ENCODE measurements around the gene CALHM4. TPM values are rescaled to one million over a fixed set of nuclear protein-coding genes. Genes with fewer than 3 reads are reported as not detected.

CALHM4 gene
- polyA plus RNA-seq, 2 of the 4 experiments (the other 2 are of a cell fraction): not detected

DNA sequence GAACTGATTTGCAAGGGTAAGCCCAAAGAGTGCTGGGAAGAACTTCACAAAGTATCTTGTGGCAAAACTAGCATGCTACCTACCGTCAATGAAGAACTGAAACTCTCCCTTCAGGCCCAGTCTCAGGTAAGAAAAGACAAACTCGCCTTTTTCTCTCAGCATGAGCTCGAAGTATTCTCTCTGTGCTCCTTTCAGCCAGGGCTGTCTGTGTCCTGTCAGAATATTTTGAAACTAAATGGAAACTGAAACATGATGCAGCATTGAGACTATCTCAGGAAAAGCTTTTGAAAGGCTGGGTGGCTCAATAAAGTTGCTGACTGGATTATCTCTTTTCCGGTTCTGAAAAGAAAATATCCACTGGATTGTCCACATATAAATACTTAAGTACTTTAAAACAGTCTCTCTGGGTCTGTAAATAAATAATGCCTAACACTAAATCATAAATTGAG, 41.4 kb upstream of the CALHM4 start:
- no peak overlapping the region for H3K4me3 ChIP-seq
- 0 out of 3 replicates have a peak overlapping the region, but pooled peaks have one; percentile 26 for H3K4me2 ChIP-seq
- 69% methylated on average over 4 of the region's 4 CpGs for WGBS (ENCODE audit: missing lambda C conversion rate)
- no peaks in the 10 kb centered on the region for H3K4me1 ChIP-seq
- no peak for DNase-seq (ENCODE audit: low read depth in 1 of 2, low spot score in 1 of 2)
- ATAC-seq: 0 out of 6 replicates have a peak, but pooled peaks of 1 of the 2 experiments have one; percentile 16
- ChIA-PET POLR2A (interaction anchor here (1.1 to 1.4 kb wide), 2 partner anchors 46 to 233 kb away, joined by 3 to 5 read pairs; partner anchors contain the start of gene TSPYL1), CTCF (interaction anchor here (0.7 to 3.1 kb wide), 10 partner anchors 8 to 244 kb away, joined by 3 to 12 read pairs (median 6); partner anchors contain the start of gene CALHM6)
- 0 out of 6 replicates have a peak overlapping the region, but pooled peaks of 1 of the 2 experiments have one; percentile 51 for H3K27ac ChIP-seq
- TF ChIP-seq, protein P1, sequence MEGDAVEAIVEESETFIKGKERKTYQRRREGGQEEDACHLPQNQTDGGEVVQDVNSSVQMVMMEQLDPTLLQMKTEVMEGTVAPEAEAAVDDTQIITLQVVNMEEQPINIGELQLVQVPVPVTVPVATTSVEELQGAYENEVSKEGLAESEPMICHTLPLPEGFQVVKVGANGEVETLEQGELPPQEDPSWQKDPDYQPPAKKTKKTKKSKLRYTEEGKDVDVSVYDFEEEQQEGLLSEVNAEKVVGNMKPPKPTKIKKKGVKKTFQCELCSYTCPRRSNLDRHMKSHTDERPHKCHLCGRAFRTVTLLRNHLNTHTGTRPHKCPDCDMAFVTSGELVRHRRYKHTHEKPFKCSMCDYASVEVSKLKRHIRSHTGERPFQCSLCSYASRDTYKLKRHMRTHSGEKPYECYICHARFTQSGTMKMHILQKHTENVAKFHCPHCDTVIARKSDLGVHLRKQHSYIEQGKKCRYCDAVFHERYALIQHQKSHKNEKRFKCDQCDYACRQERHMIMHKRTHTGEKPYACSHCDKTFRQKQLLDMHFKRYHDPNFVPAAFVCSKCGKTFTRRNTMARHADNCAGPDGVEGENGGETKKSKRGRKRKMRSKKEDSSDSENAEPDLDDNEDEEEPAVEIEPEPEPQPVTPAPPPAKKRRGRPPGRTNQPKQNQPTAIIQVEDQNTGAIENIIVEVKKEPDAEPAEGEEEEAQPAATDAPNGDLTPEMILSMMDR (IDR thresholded peaks at IDR 0.05): no peak
- TF ChIP-seq GATA3 (IDR thresholded peaks at IDR 0.05; ENCODE audit: borderline replicate concordance) (no peak), POLR2AphosphoS2 (conservative IDR thresholded peaks at IDR 0.05; ENCODE audit: low read length) (no peak), CHD2 (IDR thresholded peaks at IDR 0.05; ENCODE audit: low read length, partially characterized antibody) (no peak), MYC (IDR thresholded peaks at IDR 0.05; ENCODE audit: borderline replicate concordance, low read length) (no peak), SREBF2 (IDR thresholded peaks at IDR 0.05) (no peak), TP53 (CRISPR knock-in tag; IDR thresholded peaks at IDR 0.05) (no peak), RNF2 (IDR thresholded peaks at IDR 0.05; ENCODE audit: borderline replicate concordance, low read depth) (no peak), NPAS2 (CRISPR knock-in tag; IDR thresholded peaks at IDR 0.05; ENCODE audit: borderline replicate concordance) (no peak), BCL3 (IDR thresholded peaks at IDR 0.05) (no peak), JUNB (IDR thresholded peaks at IDR 0.05) (no peak), ZC3H11A (IDR thresholded peaks at IDR 0.05) (no peak)
- TF ChIP-seq, protein P2, sequence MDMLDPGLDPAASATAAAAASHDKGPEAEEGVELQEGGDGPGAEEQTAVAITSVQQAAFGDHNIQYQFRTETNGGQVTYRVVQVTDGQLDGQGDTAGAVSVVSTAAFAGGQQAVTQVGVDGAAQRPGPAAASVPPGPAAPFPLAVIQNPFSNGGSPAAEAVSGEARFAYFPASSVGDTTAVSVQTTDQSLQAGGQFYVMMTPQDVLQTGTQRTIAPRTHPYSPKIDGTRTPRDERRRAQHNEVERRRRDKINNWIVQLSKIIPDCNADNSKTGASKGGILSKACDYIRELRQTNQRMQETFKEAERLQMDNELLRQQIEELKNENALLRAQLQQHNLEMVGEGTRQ (IDR thresholded peaks at IDR 0.05): no peak
- H3K9me3 ChIP-seq: peaks cover 4% of the 10 kb centered on the region; the same call in 1 of the 3 replicates
- no peak for FAIRE-seq

DNA sequence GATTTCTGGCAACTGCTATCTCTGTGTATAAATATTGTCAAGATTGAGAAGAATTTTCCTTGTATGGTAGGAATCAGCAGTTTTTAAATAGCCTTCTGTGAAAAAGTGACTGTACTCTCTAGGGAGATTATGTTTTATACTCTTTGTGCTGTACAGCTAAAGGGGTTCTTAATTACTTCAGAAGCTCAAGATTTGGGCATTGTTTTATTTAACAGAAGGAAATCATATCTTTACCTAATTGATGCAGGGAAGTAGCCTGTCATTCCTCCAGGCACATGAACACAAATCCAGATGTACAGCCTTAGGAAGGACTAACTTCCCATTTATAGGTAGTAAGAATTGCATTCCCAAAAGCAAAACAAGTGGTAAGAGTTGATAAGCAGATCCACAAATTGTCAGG, 40.8 kb upstream of the CALHM4 start:
- no peak for FAIRE-seq
- H3K9me3 ChIP-seq: peaks cover 4% of the 10 kb centered on the region; the same call in 1 of the 3 replicates
- no peak for DNase-seq (ENCODE audit: low read depth in 1 of 2, low spot score in 1 of 2)
- no peak for TF ChIP-seq CHD2 (IDR thresholded peaks at IDR 0.05; ENCODE audit: low read length, partially characterized antibody)
- no peak for TF ChIP-seq RARB (CRISPR knock-in tag; IDR thresholded peaks at IDR 0.05)
- TF ChIP-seq EHF (CRISPR knock-in tag; IDR thresholded peaks at IDR 0.05): no peak
- TF ChIP-seq, protein P3, sequence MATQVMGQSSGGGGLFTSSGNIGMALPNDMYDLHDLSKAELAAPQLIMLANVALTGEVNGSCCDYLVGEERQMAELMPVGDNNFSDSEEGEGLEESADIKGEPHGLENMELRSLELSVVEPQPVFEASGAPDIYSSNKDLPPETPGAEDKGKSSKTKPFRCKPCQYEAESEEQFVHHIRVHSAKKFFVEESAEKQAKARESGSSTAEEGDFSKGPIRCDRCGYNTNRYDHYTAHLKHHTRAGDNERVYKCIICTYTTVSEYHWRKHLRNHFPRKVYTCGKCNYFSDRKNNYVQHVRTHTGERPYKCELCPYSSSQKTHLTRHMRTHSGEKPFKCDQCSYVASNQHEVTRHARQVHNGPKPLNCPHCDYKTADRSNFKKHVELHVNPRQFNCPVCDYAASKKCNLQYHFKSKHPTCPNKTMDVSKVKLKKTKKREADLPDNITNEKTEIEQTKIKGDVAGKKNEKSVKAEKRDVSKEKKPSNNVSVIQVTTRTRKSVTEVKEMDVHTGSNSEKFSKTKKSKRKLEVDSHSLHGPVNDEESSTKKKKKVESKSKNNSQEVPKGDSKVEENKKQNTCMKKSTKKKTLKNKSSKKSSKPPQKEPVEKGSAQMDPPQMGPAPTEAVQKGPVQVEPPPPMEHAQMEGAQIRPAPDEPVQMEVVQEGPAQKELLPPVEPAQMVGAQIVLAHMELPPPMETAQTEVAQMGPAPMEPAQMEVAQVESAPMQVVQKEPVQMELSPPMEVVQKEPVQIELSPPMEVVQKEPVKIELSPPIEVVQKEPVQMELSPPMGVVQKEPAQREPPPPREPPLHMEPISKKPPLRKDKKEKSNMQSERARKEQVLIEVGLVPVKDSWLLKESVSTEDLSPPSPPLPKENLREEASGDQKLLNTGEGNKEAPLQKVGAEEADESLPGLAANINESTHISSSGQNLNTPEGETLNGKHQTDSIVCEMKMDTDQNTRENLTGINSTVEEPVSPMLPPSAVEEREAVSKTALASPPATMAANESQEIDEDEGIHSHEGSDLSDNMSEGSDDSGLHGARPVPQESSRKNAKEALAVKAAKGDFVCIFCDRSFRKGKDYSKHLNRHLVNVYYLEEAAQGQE (IDR thresholded peaks at IDR 0.05): no peak
- no peak for TF ChIP-seq PBX3 (IDR thresholded peaks at IDR 0.05)
- TF ChIP-seq RCOR1 (IDR thresholded peaks at IDR 0.05; ENCODE audit: low read depth, low read length): no peak
- TF ChIP-seq ESRRA (IDR thresholded peaks at IDR 0.05; ENCODE audit: borderline replicate concordance, low read length): no peak
- TF ChIP-seq NR3C1 (IDR thresholded peaks at IDR 0.05): no peak
- TF ChIP-seq JUNB (IDR thresholded peaks at IDR 0.05): no peak
- no peak for TF ChIP-seq POLR2AphosphoS2 (conservative IDR thresholded peaks at IDR 0.05; ENCODE audit: low read length)
- TF ChIP-seq TP53 (CRISPR knock-in tag; IDR thresholded peaks at IDR 0.05): no peak
- no peak for TF ChIP-seq CEBPB (IDR thresholded peaks at IDR 0.05)
- TF ChIP-seq JUN (IDR thresholded peaks at IDR 0.05): no peak
- no peak for TF ChIP-seq MAX (IDR thresholded peaks at IDR 0.05)
- TF ChIP-seq SMC3 (IDR thresholded peaks at IDR 0.05): no peak
- no peak for TF ChIP-seq NFE2L2 (conservative IDR thresholded peaks at IDR 0.05; ENCODE audit: low read length)
- TF ChIP-seq HES2 (IDR thresholded peaks at IDR 0.05): no peak
- no peak for TF ChIP-seq SREBF2 (IDR thresholded peaks at IDR 0.05)
- no peak for TF ChIP-seq NPAS2 (CRISPR knock-in tag; IDR thresholded peaks at IDR 0.05; ENCODE audit: borderline replicate concordance)
- no peak for ATAC-seq
- no peak overlapping the region for H3K27ac ChIP-seq
- ChIA-PET POLR2A (no interaction called here), CTCF (interaction anchor here (1.5 to 3.1 kb wide), 4 partner anchors 20 to 244 kb away, joined by 6 to 12 read pairs (median 6); partner anchors contain the start of gene CALHM6)
- no peak overlapping the region for H3K4me2 ChIP-seq
- H3K4me1 ChIP-seq: no peaks in the 10 kb centered on the region
- no peak overlapping the region for H3K4me3 ChIP-seq
